HG03558 (cell line): ENCODE results near the gene CCDC33.

Experiments
- ATAC-seq: cut with Tn5 transposase; IDR thresholded peaks from one replicate; pipeline ENCODE4 v1.9.1; 2021; ENCODE audit warnings: moderate number of reproducible peaks; ENCODE audit not compliant: unreplicated experiment; ENCODE audit errors: extremely low read depth

Gene CCDC33

DNA sequence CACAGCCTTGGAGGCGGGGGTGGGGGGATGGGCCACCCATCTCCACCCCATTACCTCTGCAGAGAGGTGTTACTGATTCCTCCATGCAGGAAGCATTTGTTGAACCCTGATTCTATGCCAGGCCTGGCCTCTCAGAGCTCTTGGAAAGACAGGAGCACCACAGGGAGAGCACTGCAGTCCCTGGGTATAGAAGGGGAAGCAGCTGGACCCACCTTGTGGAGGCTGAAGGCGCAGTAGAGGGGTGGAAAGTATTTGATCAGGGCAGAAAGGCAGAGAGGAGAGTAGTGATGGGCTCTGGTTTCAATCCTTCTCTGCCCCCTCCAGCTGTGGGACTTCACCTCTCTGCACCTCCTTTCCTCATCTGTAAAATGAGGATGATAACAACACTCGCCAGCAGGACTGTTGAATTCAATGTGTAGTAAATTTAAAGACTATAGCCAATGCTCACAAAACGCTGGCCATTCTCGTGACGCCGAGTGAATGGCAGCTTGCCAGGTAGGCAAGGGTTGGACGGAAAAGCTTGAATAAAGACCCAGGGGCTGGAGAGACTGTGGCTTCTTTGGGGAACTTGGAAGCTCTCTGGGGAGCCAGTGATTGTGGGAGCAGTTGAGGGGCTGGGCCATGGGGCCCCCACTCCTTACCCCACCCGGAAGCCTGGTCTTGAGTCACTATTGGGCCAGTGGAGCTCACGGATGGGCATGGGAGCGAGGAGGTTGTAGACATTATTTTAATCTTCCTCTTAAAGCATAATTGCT is 8.0 kb upstream of the CCDC33 start:
- ATAC-seq = no peak

DNA sequence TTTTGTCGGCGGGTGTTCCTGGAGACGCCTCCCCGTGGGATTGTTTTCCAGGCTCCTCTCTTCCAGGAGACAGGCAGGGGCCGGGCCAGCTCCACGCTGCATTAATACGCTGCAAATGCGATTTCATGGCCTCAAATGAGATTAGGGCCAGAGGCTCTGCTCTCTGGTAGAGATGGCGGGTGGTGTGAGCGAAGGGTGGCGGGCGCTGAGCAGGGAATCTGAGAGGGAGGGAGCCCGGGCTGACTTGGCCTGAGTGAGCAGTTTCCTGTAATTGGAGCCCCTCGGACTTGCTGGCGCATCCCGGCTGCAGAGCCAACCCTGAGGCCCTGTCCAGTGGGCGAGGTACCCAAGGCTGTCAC is 7.4 kb upstream of the CCDC33 start:
- no peak for ATAC-seq

DNA sequence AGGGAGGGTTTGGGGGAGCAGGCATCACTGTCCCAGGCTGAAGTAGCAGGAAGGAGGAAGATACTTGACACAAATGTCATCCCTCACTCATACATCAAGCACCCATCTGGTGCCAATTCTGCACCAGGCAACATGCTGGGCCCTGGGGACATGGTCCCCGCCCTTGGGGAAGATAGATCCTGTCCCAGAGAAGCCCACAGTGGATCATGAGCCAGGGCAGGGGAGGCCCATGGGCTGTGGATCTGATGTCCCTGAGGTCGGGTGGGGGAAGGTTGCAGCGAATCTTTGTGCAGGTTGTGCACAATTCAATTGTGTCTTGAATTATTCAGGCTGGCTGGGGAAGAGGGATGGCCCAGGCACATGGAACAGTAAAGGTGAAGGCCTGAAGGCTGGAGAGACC is 6.4 kb upstream of the CCDC33 start:
- no peak for ATAC-seq

DNA sequence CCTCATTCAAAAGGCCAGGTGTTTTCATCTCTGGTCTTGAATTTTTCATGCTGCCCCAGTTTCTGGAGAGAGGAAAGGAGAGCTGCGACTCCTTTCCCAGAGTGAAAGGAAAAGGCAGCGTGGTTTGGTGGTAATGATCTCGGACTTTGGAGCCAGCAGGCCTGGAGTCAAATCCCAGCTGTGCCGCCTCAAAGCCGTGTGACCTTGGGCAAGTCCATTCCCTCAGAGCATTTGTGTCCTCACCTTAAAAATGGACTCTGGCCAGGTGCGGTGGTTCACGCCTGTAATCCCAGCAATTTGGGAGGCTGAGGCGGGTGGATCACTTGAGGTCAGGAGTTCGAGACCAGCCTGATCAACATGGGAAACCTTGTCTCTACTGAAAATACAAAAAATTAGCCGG is 4.7 kb upstream of the CCDC33 start:
- no peak for ATAC-seq

DNA sequence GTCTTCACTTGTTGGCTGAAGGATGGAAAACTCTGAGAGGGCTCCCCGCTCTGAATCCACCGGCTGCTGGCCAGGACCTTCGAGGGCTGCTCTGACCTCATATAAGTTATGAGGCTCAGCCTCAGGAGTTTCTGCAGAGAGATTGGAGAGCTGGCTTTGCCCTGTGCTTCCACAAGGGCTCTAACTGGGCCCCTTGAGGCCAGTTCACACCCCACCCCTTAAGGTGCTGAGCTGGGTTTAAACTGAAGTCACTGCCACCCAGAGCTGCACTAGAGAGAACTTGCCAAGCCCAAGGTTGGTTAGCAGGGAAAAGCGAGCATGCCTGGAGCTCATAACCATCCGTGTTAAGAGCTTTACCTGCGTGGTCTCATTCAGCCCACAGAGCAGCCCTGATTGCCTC is 2.8 kb upstream of the CCDC33 start:
- ATAC-seq = no peak

DNA sequence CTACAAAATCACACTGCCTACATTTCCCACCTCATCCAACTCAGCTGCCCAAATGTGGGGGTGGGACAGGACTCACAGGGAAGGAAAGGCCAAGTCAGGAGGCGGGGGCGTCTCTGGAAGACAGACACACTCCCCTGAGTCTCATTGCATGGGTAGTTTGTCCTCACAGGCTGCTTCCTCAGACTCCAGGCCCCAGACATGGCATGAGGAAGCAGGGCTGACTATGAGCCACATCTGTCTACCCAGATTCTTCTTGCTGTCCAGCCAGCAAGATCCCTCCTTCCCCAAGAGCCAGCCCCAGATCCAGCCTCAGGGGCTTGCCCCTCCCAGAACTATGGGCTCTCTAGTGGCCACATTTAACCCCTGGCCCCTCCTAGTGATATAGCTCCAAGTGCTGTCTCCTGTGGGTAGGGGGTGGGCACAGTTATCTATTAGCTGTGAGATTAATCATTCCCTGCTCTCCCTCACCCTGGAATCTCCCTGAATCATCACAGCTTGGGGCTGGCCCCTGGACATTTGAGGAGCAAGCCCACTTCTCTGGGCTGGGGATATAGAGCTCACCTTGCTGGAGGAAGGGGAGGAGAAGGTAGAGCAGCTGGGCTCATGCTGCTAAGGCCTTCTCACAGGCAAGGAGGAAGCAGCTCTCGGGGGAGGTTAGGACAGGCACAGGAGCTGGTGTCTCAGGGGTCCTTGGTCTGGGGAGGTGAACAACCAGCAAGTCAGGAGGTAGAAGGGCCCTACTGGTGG is 2.1 kb upstream of the CCDC33 start:
- no peak for ATAC-seq

DNA sequence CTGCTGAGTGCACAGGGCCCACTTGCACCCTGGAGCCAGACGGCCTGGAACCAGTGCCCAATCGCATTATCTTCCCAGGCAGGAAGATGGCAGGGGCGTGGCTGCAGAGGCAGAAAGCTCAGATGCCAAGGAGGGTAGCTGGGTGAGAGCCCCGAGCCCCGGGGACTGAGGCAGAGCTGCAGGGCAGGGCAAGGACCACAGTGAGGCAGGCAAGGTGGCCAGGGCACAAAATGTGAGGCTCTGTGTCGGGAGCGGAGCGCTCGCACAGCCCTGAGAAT is 1.6 kb upstream of the CCDC33 start:
- no peak for ATAC-seq

DNA sequence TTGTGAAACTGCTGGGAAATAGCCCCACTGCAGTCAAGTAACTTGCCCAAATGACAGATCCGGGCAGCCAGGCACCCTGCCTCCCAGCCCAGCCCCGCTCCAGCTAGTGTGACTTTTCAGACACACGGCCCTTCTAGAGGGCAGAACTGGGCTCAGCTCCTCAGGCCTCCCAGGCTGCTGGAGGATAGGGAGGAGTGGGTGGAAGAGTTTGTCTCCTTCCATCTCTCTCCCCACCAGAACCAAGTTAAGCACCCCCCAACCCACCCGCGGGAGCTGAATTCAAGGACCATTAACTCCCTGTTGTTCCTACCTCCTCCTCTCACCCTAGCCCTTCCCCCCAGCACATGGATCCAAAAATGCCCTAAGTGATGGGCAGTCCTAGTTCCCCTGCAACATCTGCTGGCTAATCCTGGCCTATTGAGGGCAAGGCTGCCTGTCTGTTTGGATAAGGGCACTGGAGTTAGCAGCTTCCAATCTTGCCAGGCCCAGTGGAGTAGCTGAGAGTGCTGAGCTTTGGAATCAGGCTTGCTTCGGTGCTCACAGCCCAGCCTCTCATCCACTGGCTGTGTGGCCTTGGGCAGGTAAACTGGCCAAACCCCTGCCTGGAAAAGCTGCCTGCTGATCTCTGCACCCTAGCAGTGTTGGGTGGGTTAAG is 3.1 kb downstream of the CCDC33 start:
- no peak for ATAC-seq

DNA sequence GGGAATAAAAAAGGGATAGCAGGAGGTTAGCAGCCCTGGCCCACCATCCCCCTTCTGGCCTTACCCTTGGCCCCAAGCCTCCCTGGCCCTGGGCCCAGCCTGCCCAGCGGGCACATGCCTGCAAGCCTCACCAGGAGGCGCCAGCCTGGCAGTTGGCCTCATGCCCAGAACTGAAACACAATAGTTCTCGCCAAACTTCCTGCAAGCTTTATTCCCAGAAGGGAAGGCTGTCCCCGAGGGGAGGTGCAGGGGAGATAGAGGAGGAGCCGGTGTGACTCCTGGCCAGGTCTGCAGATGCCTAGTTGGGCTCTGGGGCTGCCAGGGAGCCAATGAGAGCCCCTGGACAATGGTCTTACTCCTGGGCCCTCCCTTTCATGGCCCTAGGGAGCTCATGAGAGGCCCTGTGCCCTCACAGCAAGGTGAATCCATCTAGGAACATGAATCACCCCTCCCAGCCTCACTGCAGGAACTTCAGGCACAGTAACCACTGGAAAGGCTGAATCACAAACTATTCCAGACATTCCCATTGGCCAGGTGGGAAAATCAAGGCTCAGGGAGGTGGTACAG is 4.0 kb downstream of the CCDC33 start:
- no peak for ATAC-seq

DNA sequence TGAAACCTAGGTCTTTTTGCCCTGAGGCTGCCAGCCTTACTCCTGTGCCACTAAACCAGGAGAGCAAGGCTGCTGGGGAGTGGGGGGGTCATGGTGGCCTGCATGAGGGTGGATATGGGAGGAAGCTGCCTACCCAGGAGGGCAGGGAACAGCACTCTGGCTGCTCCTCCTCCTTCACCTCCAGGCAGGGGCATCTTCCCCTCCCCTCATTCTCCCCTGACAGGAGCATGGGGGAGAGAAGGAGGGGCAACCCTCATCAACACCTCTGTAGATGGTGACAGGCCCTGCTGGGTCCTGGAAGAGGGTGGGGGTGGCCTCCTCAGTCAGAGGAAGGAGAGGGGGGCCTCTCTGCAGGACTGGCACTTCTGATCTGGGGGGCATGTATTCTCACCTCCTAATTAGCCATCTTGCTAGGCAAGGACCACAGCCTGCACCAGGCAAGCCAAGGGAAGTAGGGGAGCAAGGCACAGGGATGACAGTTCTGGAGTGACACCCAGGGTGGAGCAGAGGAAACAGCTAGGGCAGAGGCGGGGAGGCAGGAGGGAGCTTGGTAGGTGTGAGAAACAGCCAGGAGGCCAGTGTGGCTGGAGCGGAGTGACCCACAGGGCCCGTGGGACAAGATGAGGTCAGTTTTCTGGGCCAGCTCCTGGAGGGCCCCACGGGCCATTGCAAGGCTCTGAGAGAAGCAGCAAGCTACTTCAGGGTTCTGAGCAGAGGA is 4.9 kb downstream of the CCDC33 start:
- ATAC-seq = no peak

DNA sequence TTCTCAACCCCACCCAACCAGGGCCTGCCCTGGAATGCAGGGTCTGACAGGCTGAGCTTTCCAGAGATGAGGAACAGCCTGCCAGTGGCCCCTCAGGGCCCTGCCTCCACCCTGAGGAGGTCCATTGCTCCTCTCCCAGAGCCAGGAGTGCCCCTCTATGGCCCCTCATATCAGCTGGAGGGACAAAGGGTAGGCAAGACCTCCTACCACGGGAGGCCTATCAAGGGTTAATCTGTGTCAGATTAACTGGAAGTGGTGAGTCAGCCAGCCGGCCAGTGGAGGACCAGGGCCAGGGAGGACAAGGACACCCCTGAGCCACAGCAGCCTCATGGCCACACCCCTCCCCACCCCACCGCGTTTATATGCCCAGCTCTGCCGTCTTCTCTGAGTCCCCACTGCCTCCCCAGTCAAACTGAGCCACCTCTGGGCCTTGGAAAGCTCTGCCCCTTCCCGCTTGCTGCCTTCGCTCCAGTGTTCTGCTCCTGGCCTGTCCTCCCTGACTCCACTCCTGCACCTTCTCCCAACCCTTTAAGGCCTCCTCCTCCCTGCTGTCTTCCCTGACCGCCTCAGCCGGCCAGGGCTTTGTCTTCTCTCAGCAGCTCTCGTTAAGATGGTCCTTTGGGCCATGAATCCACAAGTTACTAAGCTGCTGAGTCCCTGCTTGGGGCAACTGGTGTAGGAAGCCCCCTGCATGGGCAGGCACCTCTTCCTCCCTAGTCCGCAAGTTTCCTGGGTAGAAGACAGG is 6.5 kb downstream of the CCDC33 start:
- ATAC-seq = no peak

DNA sequence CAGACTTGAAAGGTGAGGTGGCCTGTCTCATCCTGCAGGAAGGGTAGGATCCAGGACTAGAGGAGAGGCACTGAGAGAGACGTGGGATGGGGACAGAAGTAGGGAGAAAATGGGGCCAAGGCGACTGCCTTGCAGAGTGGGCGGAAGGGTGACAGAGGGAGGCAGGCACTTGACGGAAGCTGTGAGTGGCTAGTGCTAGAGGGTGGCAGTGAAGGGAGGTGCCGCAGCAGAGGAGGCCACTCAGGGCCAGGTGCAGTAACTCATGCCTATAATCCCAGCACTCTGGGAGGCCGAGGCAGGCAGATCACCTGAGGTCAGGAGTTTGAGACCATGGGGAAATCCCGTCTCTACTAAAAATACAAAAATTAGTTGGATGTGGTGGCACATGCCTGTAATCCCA is 7.3 kb downstream of the CCDC33 start:
- no peak for ATAC-seq

DNA sequence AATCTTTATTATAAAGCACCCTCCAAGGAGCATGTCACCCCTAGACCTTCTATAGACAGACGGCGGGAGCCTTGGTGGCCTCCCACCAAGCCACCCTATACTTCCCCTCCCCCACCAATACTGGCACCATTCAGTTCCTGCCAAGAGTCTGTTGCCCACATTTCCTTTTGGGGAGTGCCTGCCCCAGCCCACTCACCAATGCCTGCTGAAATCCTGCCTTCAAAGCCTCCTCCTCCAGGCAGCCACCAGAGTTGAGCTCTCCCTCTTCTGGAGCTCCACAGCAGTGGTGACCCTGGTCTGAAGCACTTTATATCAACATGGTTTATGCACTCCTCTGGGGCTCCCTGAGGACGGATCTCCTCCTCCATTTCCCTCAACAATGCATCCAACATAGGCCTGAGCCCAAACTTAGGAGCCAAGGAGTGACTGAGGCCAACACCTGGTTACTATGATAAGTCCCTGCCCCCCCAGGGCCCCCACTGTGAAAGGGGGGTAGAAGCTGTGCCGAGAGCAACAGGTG is 8.8 kb downstream of the CCDC33 start:
- no peak for ATAC-seq

DNA sequence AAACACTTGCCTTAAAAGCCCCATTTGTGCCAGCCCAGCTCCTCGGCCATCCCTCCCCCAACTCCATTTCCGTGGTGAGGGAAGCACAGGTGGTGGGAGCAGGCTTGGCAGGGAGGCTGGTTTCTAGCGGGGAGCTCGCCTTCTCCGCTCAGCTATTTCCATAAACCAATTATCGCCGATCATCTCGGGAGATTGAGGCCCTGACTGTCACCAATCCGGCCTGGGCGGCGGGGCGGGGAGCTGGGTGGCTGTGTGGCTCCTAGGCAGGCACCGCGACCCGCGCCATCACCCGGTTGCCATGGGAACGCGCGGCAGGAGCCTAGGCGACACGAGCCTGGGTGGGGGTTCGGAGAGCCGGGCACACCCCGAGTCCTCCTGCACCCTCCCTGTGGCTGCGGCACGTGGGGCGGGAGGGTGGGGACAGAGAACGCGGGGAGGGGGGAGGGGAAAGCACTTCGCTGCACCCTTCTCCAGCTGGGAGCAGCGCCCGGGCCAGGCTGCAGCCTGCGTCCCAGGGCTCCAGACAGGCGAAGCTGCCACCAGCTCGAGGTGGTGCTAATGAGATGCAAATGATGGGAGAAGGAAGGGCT is 9.3 kb downstream of the CCDC33 start:
- no peak for ATAC-seq

DNA sequence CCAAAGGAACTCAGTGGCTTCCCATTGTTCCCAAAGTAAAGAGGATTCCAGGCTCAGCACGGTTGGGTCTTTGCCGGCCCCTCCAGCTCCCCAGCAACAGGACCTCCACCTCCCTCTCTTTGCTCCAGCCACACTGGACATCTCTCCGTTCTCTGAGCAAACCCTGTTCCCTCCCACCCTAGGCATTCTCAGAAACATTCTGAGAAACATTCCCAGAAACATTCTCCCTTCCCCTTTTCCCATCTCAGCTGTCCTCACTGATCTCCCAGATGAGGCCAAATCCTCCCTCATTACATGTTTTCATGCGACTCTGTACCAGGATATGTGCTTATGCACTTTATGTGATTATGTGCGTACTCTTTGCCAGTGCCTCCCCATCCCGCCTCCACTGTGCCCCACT is 14.1 kb downstream of the CCDC33 start:
- ATAC-seq = no peak

DNA sequence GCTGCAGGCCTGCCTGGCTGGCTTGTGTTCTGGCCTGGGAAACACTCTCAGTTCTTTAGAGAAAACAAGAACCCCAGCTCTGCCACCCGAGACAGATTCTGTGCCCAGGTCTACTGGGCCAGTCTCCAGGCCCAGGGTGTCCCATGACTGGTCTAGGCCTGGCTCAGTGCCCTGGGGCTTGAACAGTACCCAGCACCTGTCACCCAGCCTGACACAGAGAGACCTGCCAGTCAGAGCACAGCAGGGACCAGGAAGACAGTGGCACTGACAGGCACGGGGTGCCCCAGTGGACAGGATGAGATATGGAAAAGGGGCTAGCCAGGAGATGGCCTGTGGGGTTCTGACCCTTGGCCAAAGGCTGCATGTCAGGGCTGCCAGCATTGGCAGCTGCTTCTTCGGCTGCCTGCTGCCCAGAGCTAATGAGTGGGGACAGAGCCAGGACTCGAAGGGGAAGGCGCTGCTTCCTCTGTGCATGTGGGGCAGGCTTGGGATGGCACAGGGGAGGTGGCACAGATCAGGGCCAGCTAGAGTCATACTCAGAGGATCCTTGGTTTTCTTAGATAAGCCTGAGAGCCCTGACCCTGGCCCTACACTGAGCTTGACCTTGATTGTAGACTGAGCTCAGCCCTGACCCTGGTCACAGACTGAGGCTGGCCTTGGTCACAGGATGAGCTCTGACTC is 15.1 kb downstream of the CCDC33 start:
- no peak for ATAC-seq

DNA sequence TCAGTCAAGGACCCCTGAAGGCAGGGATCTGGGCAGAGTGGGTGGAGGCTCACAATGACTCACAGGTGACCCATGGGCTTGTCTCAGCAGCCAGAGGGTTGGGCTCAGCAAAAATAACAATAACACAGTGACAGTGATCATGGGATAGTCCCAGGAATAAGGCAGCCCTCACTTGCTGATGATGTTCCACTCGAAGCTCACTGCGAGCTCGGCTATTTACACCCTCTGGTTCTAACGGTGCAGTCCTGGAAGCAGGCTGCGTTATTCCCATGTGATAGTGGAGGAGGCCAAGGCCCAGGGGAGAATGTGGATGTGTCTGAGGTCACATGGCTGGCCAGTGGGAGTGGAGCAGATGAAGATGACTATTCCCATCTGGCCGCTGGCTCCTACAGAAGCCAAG is 16.2 kb downstream of the CCDC33 start:
- no peak for ATAC-seq

DNA sequence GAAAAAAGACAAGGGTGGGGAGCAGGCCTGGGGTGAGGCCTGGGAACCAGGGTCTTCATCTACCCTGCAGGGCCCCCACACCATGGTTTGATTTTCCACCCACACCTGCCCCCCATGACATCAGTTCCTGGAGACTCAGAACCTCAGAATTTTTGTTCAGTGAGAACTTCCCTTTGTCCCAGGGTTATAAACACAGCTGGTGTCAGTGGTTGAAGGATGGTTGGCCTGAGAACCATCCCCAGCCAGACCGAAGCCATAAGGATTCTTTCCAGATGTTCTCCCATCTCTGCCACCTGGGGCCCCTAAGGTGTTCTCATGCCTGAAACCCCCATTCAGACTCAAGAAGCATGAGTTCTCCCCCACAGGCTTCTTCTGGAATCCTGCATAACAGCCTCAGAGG is 16.6 kb downstream of the CCDC33 start:
- no peak for ATAC-seq
